DOHH2 (cell line): ENCODE data around the gene SEPTIN5.

Experiments
- H3F3A ChIP-seq: fragments of 200-600 bp; sonication (generic), shearing (Covaris generic); 2 replicates; pipeline ENCODE4 v1.6.0; 2016; ENCODE audit warnings: antibody characterized with exemption, mild to moderate bottlenecking; ENCODE audit not compliant: control insufficient read depth, insufficient read depth
- H3K27ac ChIP-seq: fragments of 200-600 bp; sonication (generic); 2 replicates; pipeline ENCODE4 v1.5.1; 2014; ENCODE audit warnings: low read depth, mild to moderate bottlenecking, low read length, moderate library complexity
- H3K27me3 ChIP-seq: fragments of 200-600 bp; sonication (generic); 2 replicates; pipeline ENCODE4 v1.6.1; 2014; ENCODE audit warnings: mild to moderate bottlenecking, low read length, mixed read lengths; ENCODE audit not compliant: control insufficient read depth
- H3K36me3 ChIP-seq: fragments of 200-600 bp; sonication (generic); 2 replicates; pipeline ENCODE4 v1.6.1; 2014; ENCODE audit warnings: mild to moderate bottlenecking, low read length, moderate library complexity, mixed read lengths; ENCODE audit not compliant: control insufficient read depth
- H3K4me1 ChIP-seq: fragments of 200-600 bp; sonication (generic); 2 replicates; pipeline ENCODE4 v1.6.1; 2014; ENCODE audit warnings: mild to moderate bottlenecking, low read length, mixed read lengths; ENCODE audit not compliant: control insufficient read depth
- H3K4me2 ChIP-seq: fragments of 200-600 bp; sonication (generic); 2 replicates; pipeline ENCODE4 v1.6.0; 2014; ENCODE audit warnings: mild to moderate bottlenecking, low read length, moderate library complexity
- H3K4me3 ChIP-seq: fragments of 200-600 bp; sonication (generic); 2 replicates; pipeline ENCODE4 v1.5.1; 2014; ENCODE audit warnings: mild to moderate bottlenecking, low read length, mixed read lengths
- H3K79me2 ChIP-seq: fragments of 200-600 bp; sonication (generic); 2 replicates; pipeline ENCODE4 v1.6.1; 2014; ENCODE audit warnings: mild to moderate bottlenecking, low read length, mixed read lengths; ENCODE audit not compliant: control insufficient read depth
- H3K9me2 ChIP-seq: fragments of 200-600 bp; sonication (generic); replicated peaks from 2 replicates; pipeline ENCODE4 v1.6.1; 2014; ENCODE audit warnings: mild to moderate bottlenecking, low read length, mixed read lengths; ENCODE audit not compliant: control insufficient read depth
- H3K9me3 ChIP-seq: fragments of 200-600 bp; sonication (generic); 2 replicates; pipeline ENCODE4 v1.6.1; 2014; ENCODE audit warnings: antibody characterized with exemption, low read length, mixed read lengths; ENCODE audit not compliant: control insufficient read depth, insufficient read depth
- H4K20me1 ChIP-seq: fragments of 200-600 bp; sonication (generic); 2 replicates; pipeline ENCODE4 v1.6.0; 2014; ENCODE audit warnings: low read depth, mild to moderate bottlenecking, antibody characterized with exemption, low read length, moderate library complexity; ENCODE audit not compliant: control insufficient read depth, insufficient read depth
- CTCF ChIP-seq: fragments of 200-600 bp; sonication (generic); IDR thresholded peaks from one replicate; pipeline ENCODE4 v1.5.1; 2014; ENCODE audit warnings: antibody characterized with exemption, mild to moderate bottlenecking, low read depth, low read length; ENCODE audit not compliant: poor library complexity, severe bottlenecking
- EZH2phosphoT487 ChIP-seq: fragments of 200-600 bp; sonication (generic); IDR thresholded peaks from 2 replicates; pipeline ENCODE4 v1.6.1; 2017; ENCODE audit warnings: borderline replicate concordance, mild to moderate bottlenecking, antibody characterized with exemption, low read length, moderate library complexity, mixed read lengths

The SEPTIN5 gene

GRCh38 chr22:19762568-19763457, 48.5 kb downstream of the SEPTIN5 start:
- Histone ChIP-seq H3K4me3 (no peak overlapping the region), H3K9me2 (no peaks in the 10 kb centered on the region), H4K20me1 (no peaks in the 10 kb centered on the region), H3K27me3 (peaks cover 81% of the 10 kb centered on the region), H3K79me2 (no peaks in the 10 kb centered on the region), H3K27ac (no peak overlapping the region), H3K36me3 (no peaks in the 10 kb centered on the region), H3K9me3 (no peaks in the 10 kb centered on the region), H3K4me2 (no peak overlapping the region), H3F3A (peaks cover 4% of the 10 kb centered on the region; the same call in 1 of the 2 replicates), H3K4me1 (peaks cover 8% of the 10 kb centered on the region)
- TF ChIP-seq EZH2phosphoT487 (no peak), CTCF (no peak)

GRCh38 chr22:19763458-19764298, 49.4 kb downstream of the SEPTIN5 start:
- Histone ChIP-seq H3K4me2 (no peak overlapping the region), H3F3A (peaks cover 4% of the 10 kb centered on the region; the same call in 1 of the 2 replicates), H3K27me3 (peaks cover 80% of the 10 kb centered on the region), H3K27ac (no peak overlapping the region), H3K79me2 (no peaks in the 10 kb centered on the region), H3K4me3 (no peak overlapping the region), H3K36me3 (no peaks in the 10 kb centered on the region), H3K4me1 (peaks cover 6% of the 10 kb centered on the region; the same call in 1 of the 2 replicates), H4K20me1 (no peaks in the 10 kb centered on the region), H3K9me3 (no peaks in the 10 kb centered on the region), H3K9me2 (no peaks in the 10 kb centered on the region)
- TF ChIP-seq CTCF (no peak), EZH2phosphoT487 (no peak)

DNA sequence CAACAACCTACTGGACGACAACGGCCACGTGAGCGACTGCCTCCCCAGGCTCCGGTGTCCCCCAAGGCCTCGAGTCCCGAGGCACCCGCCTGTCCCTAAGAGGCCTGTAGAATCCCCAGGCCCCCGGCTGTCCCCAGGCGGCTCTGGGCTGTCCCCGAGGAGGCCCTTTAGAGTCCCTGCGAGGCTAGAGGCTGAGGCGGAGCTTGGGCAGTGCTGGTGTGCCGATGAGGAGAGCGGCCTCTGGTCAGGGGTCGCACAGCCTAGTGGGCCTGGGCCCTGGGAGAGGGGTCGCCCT, 49.9 kb downstream of the SEPTIN5 start:
- peaks cover 6% of the 10 kb centered on the region; the same call in 1 of the 2 replicates for H3K4me1 ChIP-seq

More for the DNA sequence above, 49.9 kb downstream of the SEPTIN5 start:
- Histone ChIP-seq H3F3A (peaks cover 4% of the 10 kb centered on the region; the same call in 1 of the 2 replicates), H3K9me2 (no peaks in the 10 kb centered on the region), H3K27me3 (peaks cover 75% of the 10 kb centered on the region), H4K20me1 (no peaks in the 10 kb centered on the region), H3K36me3 (no peaks in the 10 kb centered on the region), H3K9me3 (no peaks in the 10 kb centered on the region), H3K27ac (no peak overlapping the region), H3K79me2 (no peaks in the 10 kb centered on the region), H3K4me3 (no peak overlapping the region), H3K4me2 (no peak overlapping the region)
- TF ChIP-seq CTCF (no peak), EZH2phosphoT487 (no peak)
